GM12878 (cell line): ENCODE measurements around the gene PTTG2. TPM values are rescaled to one million over a fixed set of nuclear protein-coding genes. Genes with fewer than 3 reads are reported as not detected.

Source experiments
- ATAC-seq: fragments of 200-7000 bp; cut with Tn5 transposase; 3 replicates; pipeline ENCODE4 v1.9.1; 2020; ENCODE audit warnings: mild to moderate bottlenecking, moderate library complexity
- BruUV-seq: library from RNA; stranded (reverse); fragments of 400-500 nt; replicated peaks from 2 replicates; lab custom pipeline; 2021; lab: Mats Ljungman, UMichigan
- CTCF ChIA-PET: fragments of 300-600 bp; sonication (Branson Sonifier 250); formaldehyde crosslinking; extraction: SDS; loops from one replicate; lab custom pipeline; 2021; ENCODE audit warnings: inconsistent platforms; lab: Yijun Ruan, JAX
- POLR2A ChIA-PET: fragments of 350-600 bp; formaldehyde crosslinking; extraction: SDS; loops from one replicate; lab custom pipeline; 2021; ENCODE audit warnings: inconsistent platforms; lab: Charles Lee
- RAD21 ChIA-PET: fragments of 300-600 bp; sonication (Branson Sonifier 250); formaldehyde crosslinking; loops from one replicate; lab custom pipeline; 2023; ENCODE audit warnings: antibody characterized with exemption; ENCODE audit not compliant: unreplicated experiment; lab: Charles Lee
- SMC1A ChIA-PET: fragments of 300-600 bp; sonication (Branson Sonifier 250); formaldehyde crosslinking; loops from one replicate; lab custom pipeline; 2023; ENCODE audit not compliant: unreplicated experiment, uncharacterized antibody; lab: Charles Lee
- DNase-seq: peaks from one replicate; pipeline ENCODE4 v3.0.0-alpha.2; 2011; ENCODE audit warnings: low read depth, low spot score
- FAIRE-seq: peaks from 3 replicates; lab custom pipeline; 2011; peaks lifted over from hg19 to GRCh38; lab: Jason Lieb, UNC
- H2AFZ ChIP-seq: 2 replicates; pipeline ENCODE4 v1.6.0; 2011; ENCODE audit warnings: low read depth, low read length, control low read depth; ENCODE audit not compliant: control insufficient read depth
- H3K27ac ChIP-seq: 2 replicates; pipeline ENCODE4 v1.5.1; 2011; ENCODE audit warnings: control low read depth; ENCODE audit not compliant: control insufficient read depth, insufficient read depth
- H3K27me3 ChIP-seq, 2 experiments: replicated peaks in 1 of 2; 2 replicates each; pipeline versions ENCODE4 v1.6.0 to v1.6.1; 2011; ENCODE audit warnings: low read length in 1 of 2; ENCODE audit not compliant: control insufficient read depth in 2 of 2, insufficient read depth in 2 of 2
- H3K36me3 ChIP-seq, 2 experiments: 2 replicates each; pipeline ENCODE4 v1.5.1; 2011; ENCODE audit warnings: low read length in 1 of 2; ENCODE audit not compliant: control insufficient read depth in 2 of 2, insufficient read depth in 2 of 2
- H3K4me1 ChIP-seq: 2 replicates; pipeline ENCODE4 v1.6.1; 2011; ENCODE audit warnings: mild to moderate bottlenecking, low read length, moderate library complexity, mixed read lengths; ENCODE audit not compliant: control insufficient read depth, insufficient read depth
- H3K4me2 ChIP-seq: 2 replicates; pipeline ENCODE4 v1.6.0; 2011; ENCODE audit warnings: control low read depth; ENCODE audit not compliant: control insufficient read depth, insufficient read depth
- H3K4me3 ChIP-seq: fragments of 200-600 bp; sonication (generic); 2 replicates; pipeline ENCODE4 v1.5.1; 2016
- H3K79me2 ChIP-seq: 2 replicates; pipeline ENCODE4 v1.6.0; 2011; ENCODE audit warnings: low read length; ENCODE audit not compliant: control insufficient read depth, insufficient read depth
- H3K9ac ChIP-seq: 2 replicates; pipeline ENCODE4 v1.8.0; 2011; ENCODE audit warnings: low read length, control low read depth, mixed read lengths; ENCODE audit not compliant: control insufficient read depth, insufficient read depth
- H3K9me3 ChIP-seq: replicated peaks from 3 replicates; pipeline ENCODE4 v1.5.1; 2011; ENCODE audit warnings: mild to moderate bottlenecking, low read length; ENCODE audit not compliant: control insufficient read depth, insufficient read depth
- H4K20me1 ChIP-seq: 2 replicates; pipeline ENCODE4 v1.6.0; 2011; ENCODE audit not compliant: control insufficient read depth, insufficient read depth
- FOXM1 ChIP-seq: IDR thresholded peaks from 2 replicates; pipeline ENCODE4 v1.6.1; 2012; ENCODE audit warnings: low read depth, mild to moderate bottlenecking, inconsistent platforms, low read length, moderate library complexity
- PAX5 ChIP-seq: IDR thresholded peaks from 2 replicates; pipeline ENCODE4 v1.6.1; 2011; ENCODE audit warnings: low read depth, low read length, borderline replicate concordance
- RUNX3 ChIP-seq: IDR thresholded peaks from 2 replicates; pipeline ENCODE4 v1.6.1; 2012; ENCODE audit warnings: low read length, inconsistent platforms
- SKIL ChIP-seq: fragments of 450-650 bp; IDR thresholded peaks from 2 replicates; pipeline ENCODE4 v1.6.1; 2017; ENCODE audit warnings: mild to moderate bottlenecking, low read depth, inconsistent platforms; ENCODE audit not compliant: poor library complexity, severe bottlenecking
- SUPT20H ChIP-seq: IDR thresholded peaks from 2 replicates; pipeline ENCODE4 v1.6.1; 2011; ENCODE audit warnings: low read depth, mild to moderate bottlenecking, low read length, moderate library complexity, borderline replicate concordance; ENCODE audit not compliant: control insufficient read depth
- WGBS: methylation state at CpG from one replicate; pipeline ENCODE4 v1.1.6; 2016; ENCODE audit warnings: low lambda C conversion rate; ENCODE audit not compliant: insufficient replicate concordance, insufficient coverage; ENCODE audit errors: missing lambda C conversion rate; 5-methylcytosine and 5-hydroxymethylcytosine counted together
- in situ Hi-C: fragments of 300-500 bp; cut with MboI; formaldehyde crosslinking; loops from 9 replicates; pipeline ENCODE4 v1.14.3; 2018; ENCODE audit warnings: mixed read lengths
- intact Hi-C: fragments of 100-400 bp; cut with micrococcal nuclease; formaldehyde crosslinking; loops from one replicate; pipeline ENCODE4 v1.14.2; 2022; ENCODE audit not compliant: unreplicated experiment
- polyA plus RNA-seq, 11 experiments: library from polyadenylated mRNA; depleted of rRNA in 4 of 11; unstranded in 6 of 11; stranded (reverse) in 5 of 11; fragments of >200 nt; fragmentation: Nextera tagmentation in 4 of 11; fragmentation: Illumina TruSeq in 1 of 11; extraction: Ambion mirVana in 4 of 11; extraction: Trizol in 1 of 11; gene quantifications; 1 replicate in 1 of 11; 2 replicates in 10 of 11; pipeline versions ENCODE4 v1.2.1 to v1.2.3, GENCODE V29; 2011 to 2016; ENCODE audit warnings: inconsistent platforms in 2 of 11, missing spikeins in 2 of 11, low read depth in 1 of 11
- total RNA-seq, 4 experiments: library from RNA; depleted of rRNA in 3 of 4; stranded (reverse); fragments of >200 nt in 3 of 4; fragmentation: Illumina TruSeq in 1 of 4; extraction: Trizol in 1 of 4; gene quantifications; 2 replicates each; pipeline versions ENCODE4 v1.2.1 to v1.2.3, GENCODE V29; 2013 to 2021

Gene PTTG2
- total and polyA plus RNA-seq, 10 of the 15 experiments (the other 5 are each of a cell fraction or from before 2014, with no cell fraction given), result 0.09 to 0.54 (median 0.39) TPM; not detected in 4

DNA sequence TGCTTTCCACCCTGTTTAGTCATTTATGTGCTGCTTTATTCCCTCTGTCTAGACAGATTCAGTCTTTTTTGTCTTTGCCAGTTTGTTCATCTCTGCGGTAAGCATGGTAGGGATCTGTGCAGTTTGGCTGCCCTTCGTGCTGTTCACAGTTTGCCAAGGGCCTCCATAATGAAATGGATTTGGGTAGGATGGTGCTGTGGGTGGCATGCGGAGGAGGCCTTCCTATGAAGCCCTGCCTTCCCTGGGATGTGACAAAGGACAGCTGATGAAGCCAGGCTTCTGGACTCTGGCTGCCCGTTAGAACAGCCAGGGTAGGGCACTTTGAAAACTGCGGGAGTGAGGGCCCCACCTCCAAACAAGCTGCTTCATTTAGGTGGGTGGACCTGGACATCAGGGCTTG lies 47.4 kb downstream of the PTTG2 start:
- ChIA-PET SMC1A (interaction anchor here (1.0 to 1.2 kb wide), 2 partner anchors 12 to 206 kb away, joined by 3 to 4 read pairs; no protein-coding TSS in a partner anchor), RAD21 (no interaction called here), POLR2A (no interaction called here), CTCF (interaction anchor here (1.2 kb wide), 1 partner anchor 204 kb away, joined by 3 read pairs; no protein-coding TSS in a partner anchor)
- Histone ChIP-seq H4K20me1 (no peaks in the 10 kb centered on the region), H3K27me3 (no peaks in the 10 kb centered on the region), H3K9me3 (no peaks in the 10 kb centered on the region), H3K4me3 (no peak overlapping the region), H3K79me2 (no peaks in the 10 kb centered on the region; the same call in none of the 2 replicates), H3K4me2 (no peak overlapping the region), H3K9ac (no peak overlapping the region), H3K27ac (no peak overlapping the region), H2AFZ (no peak overlapping the region), H3K4me1 (no peaks in the 10 kb centered on the region; the same call in 1 of the 2 replicates), H3K36me3 (0 out of 4 replicates have a peak, but pooled peaks cover 0 to 3% of the 10 kb centered on the region in 2 experiments)
- DNase-seq (no peak), FAIRE-seq (no peak), ATAC-seq (no peak)
- TF ChIP-seq FOXM1 (no peak), SUPT20H (no peak), PAX5 (no peak), SKIL (no peak), RUNX3 (no peak)
- in situ Hi-C loops, result no loop called here
- intact Hi-C loops, result no loop called here
- 87% methylated on average over 5 of the region's 5 CpGs for WGBS
- BruUV-seq, result no TSS peak
